GM23338 (cell line): ENCODE data around the gene UVRAG. TPM values are rescaled to one million over a fixed set of nuclear protein-coding genes. Genes with fewer than 3 reads are reported as not detected.

Experiments
- ATAC-seq: fragments of 200-7000 bp; cut with Tn5 transposase; 3 replicates; pipeline ENCODE4 v1.9.1; 2020
- DNase-seq: peaks from one replicate; pipeline ENCODE4 v3.0.0-alpha.2; 2015; ENCODE audit warnings: low spot score
- H2AFZ ChIP-seq: fragments of 200-600 bp; sonication (generic); 2 replicates; pipeline ENCODE4 v1.8.0; 2016; ENCODE audit warnings: antibody characterized with exemption, mild to moderate bottlenecking, moderate library complexity
- H3F3A ChIP-seq: fragments of 200-600 bp; sonication (generic); replicated peaks from 2 replicates; pipeline ENCODE4 v1.8.0; 2017; ENCODE audit warnings: antibody characterized with exemption, mixed run types, low read depth
- H3K27ac ChIP-seq: fragments of 200-600 bp; sonication (generic); 2 replicates; pipeline ENCODE4 v1.6.1; 2016; ENCODE audit warnings: low read depth
- H3K27me3 ChIP-seq: fragments of 200-600 bp; sonication (generic); 2 replicates; pipeline ENCODE4 v1.8.0; 2016; ENCODE audit warnings: mild to moderate bottlenecking, mixed run types, moderate library complexity; ENCODE audit not compliant: insufficient read depth
- H3K36me3 ChIP-seq: fragments of 200-600 bp; sonication (generic); 2 replicates; pipeline ENCODE4 v1.8.0; 2016; ENCODE audit warnings: mild to moderate bottlenecking; ENCODE audit not compliant: insufficient read depth
- H3K4me1 ChIP-seq: fragments of 200-600 bp; sonication (generic); 2 replicates; pipeline ENCODE4 v1.8.0; 2016; ENCODE audit warnings: mild to moderate bottlenecking, moderate library complexity; ENCODE audit not compliant: insufficient read depth
- H3K4me2 ChIP-seq: fragments of 200-600 bp; sonication (generic); 2 replicates; pipeline ENCODE4 v1.7.1; 2017; ENCODE audit warnings: mixed run types
- H3K4me3 ChIP-seq: fragments of 200-600 bp; sonication (generic); 2 replicates; pipeline ENCODE4 v1.6.1; 2016; ENCODE audit warnings: mixed run types
- H3K79me2 ChIP-seq: fragments of 200-600 bp; sonication (generic); replicated peaks from 2 replicates; pipeline ENCODE4 v1.8.0; 2017; ENCODE audit warnings: mild to moderate bottlenecking; ENCODE audit not compliant: insufficient read depth
- H3K9me2 ChIP-seq: fragments of 200-600 bp; sonication (generic); 2 replicates; pipeline ENCODE4 v1.8.0; 2017; ENCODE audit not compliant: insufficient read depth
- H4K20me1 ChIP-seq: fragments of 200-600 bp; sonication (generic); replicated peaks from 2 replicates; pipeline ENCODE4 v1.8.0; 2017; ENCODE audit warnings: mild to moderate bottlenecking; ENCODE audit not compliant: insufficient read depth
- H3K27ac Mint-ChIP-seq: 2 replicates; pipeline ENCODE4 v1.8.0; 2020; ENCODE audit warnings: inconsistent platforms, mild to moderate bottlenecking, moderate library complexity, mixed read lengths
- H3K27me3 Mint-ChIP-seq: 3 replicates; pipeline ENCODE4 v1.8.0; 2022; ENCODE audit warnings: low read depth, mild to moderate bottlenecking, moderate library complexity, mixed read lengths, inconsistent platforms; ENCODE audit not compliant: insufficient read depth, poor library complexity
- H3K36me3 Mint-ChIP-seq: 3 replicates; pipeline ENCODE4 v1.8.0; 2021; ENCODE audit warnings: low read depth, mild to moderate bottlenecking, inconsistent platforms, moderate library complexity, mixed read lengths
- H3K4me1 Mint-ChIP-seq: 3 replicates; pipeline ENCODE4 v1.8.0; 2020; ENCODE audit warnings: mild to moderate bottlenecking, inconsistent platforms, mixed read lengths
- H3K4me3 Mint-ChIP-seq: 3 replicates; pipeline ENCODE4 v1.8.0; 2021; ENCODE audit warnings: moderate library complexity, mild to moderate bottlenecking, inconsistent platforms, mixed read lengths
- H3K9me3 Mint-ChIP-seq: 3 replicates; pipeline ENCODE4 v1.8.0; 2020; ENCODE audit warnings: moderate library complexity, mild to moderate bottlenecking, inconsistent platforms, mixed read lengths
- CREB1 ChIP-seq: fragments of 250-450 bp; sonication (Bioruptor Pico); IDR thresholded peaks from 2 replicates; pipeline ENCODE4 v1.5.0; 2020; ENCODE audit warnings: low read depth, mild to moderate bottlenecking, moderate library complexity
- EZH2phosphoT487 ChIP-seq: fragments of 200-600 bp; sonication (generic); IDR thresholded peaks from one replicate; pipeline ENCODE4 v1.8.1; 2018; ENCODE audit warnings: antibody characterized with exemption; ENCODE audit not compliant: unreplicated experiment
- JUNB ChIP-seq: IDR thresholded peaks from one replicate; pipeline ENCODE4 v1.6.1; 2016; ENCODE audit warnings: antibody characterized with exemption; ENCODE audit not compliant: unreplicated experiment
- NANOG ChIP-seq: IDR thresholded peaks from 2 replicates; pipeline ENCODE4 v1.6.1; 2016; ENCODE audit warnings: antibody characterized with exemption, borderline replicate concordance
- POLR2AphosphoS5 ChIP-seq: IDR thresholded peaks from 2 replicates; pipeline ENCODE4 v1.6.1; 2016; ENCODE audit warnings: antibody characterized with exemption, low read depth
- STAT1 ChIP-seq: IDR thresholded peaks from one replicate; pipeline ENCODE4 v1.6.1; 2016; ENCODE audit warnings: antibody characterized with exemption; ENCODE audit not compliant: unreplicated experiment
- ZNF331 ChIP-seq: fragments of 250-450 bp; sonication (Bioruptor Pico); IDR thresholded peaks from 2 replicates; pipeline ENCODE4 v1.5.0; 2020; ENCODE audit warnings: low read depth, mild to moderate bottlenecking, moderate library complexity
- polyA plus RNA-seq: library from polyadenylated mRNA; unstranded; fragments of >200 nt; fragmentation: Nextera tagmentation; extraction: Ambion mirVana; gene quantifications from 2 replicates; pipeline ENCODE4 v1.2.1, GENCODE V29; 2016
- total RNA-seq: library from RNA; depleted of rRNA; stranded (reverse); fragments of >200 nt; shearing (Covaris generic); gene quantifications from 2 replicates; pipeline ENCODE4 v1.2.3, GENCODE V29; 2014
- TF ChIP-seq, protein P1 (sequence below): IDR thresholded peaks from 2 replicates; pipeline ENCODE4 v1.6.1; 2016; ENCODE audit warnings: antibody characterized with exemption
- TF ChIP-seq, protein P2 (sequence below): IDR thresholded peaks from one replicate; pipeline ENCODE4 v1.6.1; 2018; ENCODE audit warnings: antibody characterized with exemption; ENCODE audit not compliant: unreplicated experiment

Gene UVRAG
- total and polyA plus RNA-seq, 2 experiments from 2014 or later, result 15.3 to 17.4 TPM

DNA sequence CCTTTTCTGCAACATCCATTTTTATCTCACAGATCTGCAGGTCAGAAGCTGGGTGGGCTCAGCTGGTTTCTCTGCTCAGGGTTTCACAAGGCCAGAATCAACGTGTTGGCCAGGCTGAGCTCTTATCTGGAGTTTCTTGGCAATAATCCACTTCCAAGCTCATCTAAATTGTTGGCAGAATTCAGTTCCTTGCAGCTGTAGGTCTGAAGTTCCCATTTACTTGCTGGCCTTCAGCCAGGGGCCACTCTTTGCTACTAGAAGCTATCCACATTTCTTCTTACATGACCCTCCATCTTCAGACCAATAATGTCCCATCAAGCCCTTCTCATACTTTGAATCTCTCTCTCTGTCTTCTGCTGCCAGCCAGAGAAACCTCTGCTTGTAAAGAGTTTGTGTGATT, 287.8 kb downstream of the UVRAG start (continued):
- TF ChIP-seq, protein P1, sequence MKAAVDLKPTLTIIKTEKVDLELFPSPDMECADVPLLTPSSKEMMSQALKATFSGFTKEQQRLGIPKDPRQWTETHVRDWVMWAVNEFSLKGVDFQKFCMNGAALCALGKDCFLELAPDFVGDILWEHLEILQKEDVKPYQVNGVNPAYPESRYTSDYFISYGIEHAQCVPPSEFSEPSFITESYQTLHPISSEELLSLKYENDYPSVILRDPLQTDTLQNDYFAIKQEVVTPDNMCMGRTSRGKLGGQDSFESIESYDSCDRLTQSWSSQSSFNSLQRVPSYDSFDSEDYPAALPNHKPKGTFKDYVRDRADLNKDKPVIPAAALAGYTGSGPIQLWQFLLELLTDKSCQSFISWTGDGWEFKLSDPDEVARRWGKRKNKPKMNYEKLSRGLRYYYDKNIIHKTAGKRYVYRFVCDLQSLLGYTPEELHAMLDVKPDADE, result no peak
- TF ChIP-seq JUNB, result no peak

DNA sequence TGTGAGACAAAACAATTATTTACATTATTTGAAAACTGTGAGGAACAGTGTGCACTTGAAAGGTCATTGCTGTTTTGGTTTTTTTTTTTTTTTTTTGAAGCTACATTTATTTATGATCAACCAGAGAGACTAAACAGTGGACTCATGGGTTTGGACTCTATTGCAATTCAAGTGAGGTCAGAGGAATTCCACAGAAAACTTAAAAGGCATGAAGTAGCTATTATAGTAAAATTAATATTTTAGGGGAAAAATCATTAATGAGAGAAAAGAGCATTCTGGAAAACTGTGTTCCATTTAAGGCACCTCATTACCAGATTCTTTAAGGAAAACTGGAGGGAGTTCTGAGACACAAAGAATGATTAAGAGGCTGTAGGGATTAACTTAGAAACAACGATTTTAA, 288.4 kb downstream of the UVRAG start:
- Mint-ChIP-seq H3K27ac (no peak overlapping the region), H3K4me1 (no peaks in the 10 kb centered on the region), H3K4me3 (no peak overlapping the region), H3K36me3 (no peaks in the 10 kb centered on the region), H3K9me3 (no peaks in the 10 kb centered on the region), H3K27me3 (peaks cover 1% of the 10 kb centered on the region)
- Histone ChIP-seq H3F3A (no peaks in the 10 kb centered on the region), H2AFZ (no peak overlapping the region), H3K27ac (no peak overlapping the region), H4K20me1 (peaks cover 6% of the 10 kb centered on the region; the same call in 1 of the 2 replicates), H3K4me1 (no peaks in the 10 kb centered on the region), H3K4me2 (no peak overlapping the region), H3K9me2 (no peaks in the 10 kb centered on the region), H3K4me3 (no peak overlapping the region), H3K27me3 (no peaks in the 10 kb centered on the region), H3K79me2 (no peaks in the 10 kb centered on the region), H3K36me3 (no peaks in the 10 kb centered on the region)
- no peak for ATAC-seq
- TF ChIP-seq, protein P1, result no peak
- TF ChIP-seq, protein P2, sequence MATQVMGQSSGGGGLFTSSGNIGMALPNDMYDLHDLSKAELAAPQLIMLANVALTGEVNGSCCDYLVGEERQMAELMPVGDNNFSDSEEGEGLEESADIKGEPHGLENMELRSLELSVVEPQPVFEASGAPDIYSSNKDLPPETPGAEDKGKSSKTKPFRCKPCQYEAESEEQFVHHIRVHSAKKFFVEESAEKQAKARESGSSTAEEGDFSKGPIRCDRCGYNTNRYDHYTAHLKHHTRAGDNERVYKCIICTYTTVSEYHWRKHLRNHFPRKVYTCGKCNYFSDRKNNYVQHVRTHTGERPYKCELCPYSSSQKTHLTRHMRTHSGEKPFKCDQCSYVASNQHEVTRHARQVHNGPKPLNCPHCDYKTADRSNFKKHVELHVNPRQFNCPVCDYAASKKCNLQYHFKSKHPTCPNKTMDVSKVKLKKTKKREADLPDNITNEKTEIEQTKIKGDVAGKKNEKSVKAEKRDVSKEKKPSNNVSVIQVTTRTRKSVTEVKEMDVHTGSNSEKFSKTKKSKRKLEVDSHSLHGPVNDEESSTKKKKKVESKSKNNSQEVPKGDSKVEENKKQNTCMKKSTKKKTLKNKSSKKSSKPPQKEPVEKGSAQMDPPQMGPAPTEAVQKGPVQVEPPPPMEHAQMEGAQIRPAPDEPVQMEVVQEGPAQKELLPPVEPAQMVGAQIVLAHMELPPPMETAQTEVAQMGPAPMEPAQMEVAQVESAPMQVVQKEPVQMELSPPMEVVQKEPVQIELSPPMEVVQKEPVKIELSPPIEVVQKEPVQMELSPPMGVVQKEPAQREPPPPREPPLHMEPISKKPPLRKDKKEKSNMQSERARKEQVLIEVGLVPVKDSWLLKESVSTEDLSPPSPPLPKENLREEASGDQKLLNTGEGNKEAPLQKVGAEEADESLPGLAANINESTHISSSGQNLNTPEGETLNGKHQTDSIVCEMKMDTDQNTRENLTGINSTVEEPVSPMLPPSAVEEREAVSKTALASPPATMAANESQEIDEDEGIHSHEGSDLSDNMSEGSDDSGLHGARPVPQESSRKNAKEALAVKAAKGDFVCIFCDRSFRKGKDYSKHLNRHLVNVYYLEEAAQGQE, result no peak
- DNase-seq, result no peak

DNA sequence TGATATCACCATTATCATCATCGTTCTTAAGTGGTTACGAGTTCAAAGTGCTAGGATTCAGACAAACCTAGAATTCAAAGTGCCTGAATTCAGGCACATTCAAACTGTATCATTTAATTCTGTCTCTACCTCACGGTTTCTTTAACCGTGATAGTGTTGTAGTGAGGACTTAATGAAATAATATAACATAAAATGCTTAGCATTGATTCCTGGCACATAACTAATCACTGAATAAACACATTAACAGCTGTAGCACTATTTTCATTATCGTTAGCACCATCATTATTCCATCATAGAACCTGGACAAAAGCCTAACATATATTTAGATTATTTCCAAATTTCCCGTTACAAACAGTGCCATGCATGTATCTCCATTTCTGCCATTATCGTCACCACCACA, 289.3 kb downstream of the UVRAG start:
- Mint-ChIP-seq H3K9me3 (no peaks in the 10 kb centered on the region), H3K36me3 (no peaks in the 10 kb centered on the region), H3K4me3 (no peak overlapping the region), H3K27ac (no peak overlapping the region), H3K4me1 (no peaks in the 10 kb centered on the region), H3K27me3 (peaks cover 1% of the 10 kb centered on the region)
- Histone ChIP-seq H3K4me1 (no peaks in the 10 kb centered on the region), H2AFZ (no peak overlapping the region), H3K9me2 (no peaks in the 10 kb centered on the region), H3F3A (no peaks in the 10 kb centered on the region), H4K20me1 (peaks cover 6% of the 10 kb centered on the region; the same call in 1 of the 2 replicates), H3K4me2 (no peak overlapping the region), H3K27me3 (no peaks in the 10 kb centered on the region), H3K36me3 (no peaks in the 10 kb centered on the region), H3K79me2 (no peaks in the 10 kb centered on the region), H3K4me3 (no peak overlapping the region), H3K27ac (no peak overlapping the region)
- DNase-seq, result no peak
- ATAC-seq, result no peak
- TF ChIP-seq CREB1 (no peak), POLR2AphosphoS5 (no peak), STAT1 (no peak), NANOG (no peak), ZNF331 (CRISPR knock-in tag) (no peak), JUNB (no peak), EZH2phosphoT487 (no peak)
